Testis (tissue), 3 donors: ENCODE data around the gene RNF11. TPM values are rescaled to one million over a fixed set of nuclear protein-coding genes. Genes with fewer than 3 reads are reported as not detected.
"Not testable (repeated sequence)": the region's sequence is repeated elsewhere in the genome, so short reads cannot be mapped to it uniquely, and the experiment has no call there.

Experiments used
- DNase-seq: peaks from one replicate; pipeline ENCODE4 v3.0.0-alpha.2; 2019
- H3K27ac ChIP-seq, 2 donors: fragments of 200-600 bp; sonication (generic); one replicate each; pipeline ENCODE4 v1.5.1; 2019
- H3K27me3 ChIP-seq: fragments of 200-600 bp; sonication (generic); one replicate; pipeline ENCODE4 v1.5.1; 2019
- H3K36me3 ChIP-seq: fragments of 200-600 bp; sonication (generic); one replicate; pipeline ENCODE4 v1.5.1; 2017; ENCODE audit warnings: low read depth; ENCODE audit errors: missing control alignments
- H3K4me1 ChIP-seq: fragments of 200-600 bp; sonication (generic); one replicate; pipeline ENCODE4 v1.5.1; 2019
- H3K4me3 ChIP-seq, 2 donors: fragments of 200-600 bp; sonication (generic); one replicate each; pipeline ENCODE4 v1.5.1; 2017 to 2019
- H3K9me3 ChIP-seq: fragments of 200-600 bp; sonication (generic); one replicate; pipeline ENCODE4 v1.5.1; 2017
- CTCF ChIP-seq, 3 experiments: fragments of 450-650 bp in 2 of 3; fragments of 200-600 bp in 1 of 3; sonication (generic) in 1 of 3; IDR thresholded peaks; one replicate each; pipeline ENCODE4 v1.5.1; 2016 to 2019; ENCODE audit warnings: antibody characterized with exemption in 3 of 3, mild to moderate bottlenecking in 2 of 3, moderate library complexity in 1 of 3
- POLR2A ChIP-seq: fragments of 450-650 bp; IDR thresholded peaks from one replicate; pipeline ENCODE4 v1.6.1; 2017; ENCODE audit warnings: antibody characterized with exemption, mild to moderate bottlenecking, moderate library complexity
- whole genome bisulfite sequencing, 2 donors: methylation state at CpG; one replicate each; pipeline ENCODE4 v1.1.5; 2018; 5-methylcytosine and 5-hydroxymethylcytosine counted together
- intact Hi-C: fragments of 100-400 bp; cut with DNase I; formaldehyde crosslinking; loops from one replicate; pipeline ENCODE4 v1.15.1; 2023; ENCODE audit warnings: low total_unique reads
- polyA plus RNA-seq: library from polyadenylated mRNA; stranded (reverse); fragments of 350-450 nt; fragmentation: Illumina TruSeq; extraction: RNeasy Lipid Tissue Mini Kit (QIAGEN cat#74804); gene quantifications from one replicate; pipeline ENCODE4 v1.2.3, GENCODE V29; 2014; ENCODE audit warnings: low read depth, low replicate concordance; ENCODE audit not compliant: insufficient read depth
- total RNA-seq, 2 donors: library from RNA; depleted of rRNA; stranded (reverse); fragments of >200 nt; gene quantifications; one replicate each; pipeline ENCODE4 v1.2.3, GENCODE V29; 2016

The RNF11 gene
- total and polyA plus RNA-seq, 3 donors from 2014 or later: 59.8 to 108 (median 89.7) TPM

- Histone ChIP-seq H3K27me3 (no peaks in the 10 kb centered on the region), H3K4me1 (peaks cover 8% of the 10 kb centered on the region), H3K36me3 (no peaks in the 10 kb centered on the region), H3K27ac (no peak overlapping the region), H3K4me3 (no peak overlapping the region), H3K9me3 (no peaks in the 10 kb centered on the region)
- TF ChIP-seq POLR2A (no peak), CTCF (IDR thresholded peaks at IDR 0.05) (no peak)
- intact Hi-C loops: no loop called here
- DNase-seq: no peak
Measured at GRCh38 chr1:51231896-51232295, 4.2 kb upstream of the RNF11 start.

GRCh38 chr1:51234236-51234635 lies 1.8 kb upstream of the RNF11 start:
- H3K27me3 ChIP-seq, H3K9me3 ChIP-seq, intact Hi-C loops, H3K4me3 ChIP-seq, DNase-seq, H3K36me3 ChIP-seq, H3K27ac ChIP-seq: not testable (repeated sequence)
- peaks cover 17% of the 10 kb centered on the region for H3K4me1 ChIP-seq
- 68 to 88% methylated on average over 7 of the region's 7 CpGs for WGBS, 2 donors

- 44 to 48% methylated on average over 8 of the region's 8 CpGs for WGBS, 2 donors
- Histone ChIP-seq H3K9me3 (no peaks in the 10 kb centered on the region), H3K4me1 (peaks cover 17% of the 10 kb centered on the region), H3K36me3 (no peaks in the 10 kb centered on the region), H3K27ac (peak overlapping the region; percentile 98), H3K4me3 (no peak overlapping the region), H3K27me3 (no peaks in the 10 kb centered on the region)
- intact Hi-C loops: no loop called here
- peak; percentile 73 for DNase-seq
- TF ChIP-seq POLR2A (no peak), CTCF (IDR thresholded peaks at IDR 0.05) (no peak)
Measured at GRCh38 chr1:51234721-51235425, 1.2 kb upstream of the RNF11 start.

- peak; percentile 60 for DNase-seq
- Histone ChIP-seq H3K4me1 (peaks cover 28% of the 10 kb centered on the region), H3K9me3 (no peaks in the 10 kb centered on the region), H3K36me3 (no peaks in the 10 kb centered on the region), H3K27me3 (no peaks in the 10 kb centered on the region), H3K27ac (peak overlapping the region; percentile 98), H3K4me3 (peak overlapping the region; percentile 97 to 98)
- 0% methylated on average over 10 to 44 of the region's 54 CpGs for WGBS, 2 donors
- intact Hi-C loops: no loop called here
- TF ChIP-seq POLR2A (no peak), CTCF (IDR thresholded peaks at IDR 0.05) (no peak)
Measured at GRCh38 chr1:51236531-51237350, 668 bp downstream of the RNF11 start.

- intact Hi-C loops: no loop called here
- peaks cover 28% of the 10 kb centered on the region for H3K4me1 ChIP-seq
- TF ChIP-seq POLR2A (no peak), CTCF (IDR thresholded peaks at IDR 0.05) (no peak)
- H3K27me3 ChIP-seq: no peaks in the 10 kb centered on the region
- peak overlapping the region; percentile 98 for H3K27ac ChIP-seq
- no peaks in the 10 kb centered on the region for H3K9me3 ChIP-seq
- H3K36me3 ChIP-seq: no peaks in the 10 kb centered on the region
- H3K4me3 ChIP-seq: peak overlapping the region; percentile 97 to 98
- no peak for DNase-seq
- WGBS, 2 donors: 2 to 3% methylated on average over 9 of the region's 9 CpGs
Measured at GRCh38 chr1:51237351-51238033, 1.4 kb downstream of the RNF11 start.
